ENCODE data around the gene TMEM106C.

DNA sequence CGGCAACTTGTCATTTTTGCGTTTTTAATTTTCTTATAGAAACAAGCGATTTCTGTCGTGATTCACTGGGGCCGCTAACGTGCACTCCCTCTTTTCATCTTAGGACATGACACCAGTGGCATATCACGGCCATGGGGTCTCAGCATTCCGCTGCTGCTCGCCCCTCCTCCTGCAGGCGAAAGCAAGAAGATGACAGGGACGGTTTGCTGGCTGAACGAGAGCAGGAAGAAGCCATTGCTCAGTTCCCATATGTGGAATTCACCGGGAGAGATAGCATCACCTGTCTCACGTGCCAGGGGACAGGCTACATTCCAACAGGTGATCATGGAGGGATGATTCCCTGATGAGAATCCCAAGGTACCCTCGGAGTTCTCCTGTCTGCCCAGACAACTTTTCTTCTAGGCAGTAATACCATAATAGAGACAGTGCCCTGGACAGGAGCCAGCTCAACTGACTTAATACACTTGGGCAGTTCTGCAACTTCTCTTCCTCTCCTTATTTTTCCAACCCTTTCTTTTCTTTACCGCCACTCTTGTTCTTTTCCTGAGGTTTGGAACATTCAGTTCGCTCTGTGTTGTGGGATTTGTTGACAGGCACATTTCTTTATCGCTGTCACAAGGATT lies 821 bp downstream of the TMEM106C start:
- no peak; the same call in 1 of the 2 replicates for TF ChIP-seq NFIC (IDR thresholded peaks at IDR 0.05)
- no peak for TF ChIP-seq CEBPB (IDR thresholded peaks at IDR 0.05)
- no peak for TF ChIP-seq YY1 (IDR thresholded peaks at IDR 0.05; ENCODE audit: low read depth)
- TF ChIP-seq CREB1 (IDR thresholded peaks at IDR 0.05; ENCODE audit: low read depth): no peak
- no peak for TF ChIP-seq TCF12 (IDR thresholded peaks at IDR 0.05; ENCODE audit: low read depth)
- no peak for TF ChIP-seq EP300 (IDR thresholded peaks at IDR 0.05; ENCODE audit: borderline replicate concordance)

Data from Ishikawa (cell line).